GM23338 (cell line): ENCODE data around the gene DPYSL3.

Source experiments
- CREB1 ChIP-seq: fragments of 250-450 bp; sonication (Bioruptor Pico); IDR thresholded peaks from 2 replicates; pipeline ENCODE4 v1.5.0; 2020; ENCODE audit warnings: low read depth, mild to moderate bottlenecking, moderate library complexity
- CTCF ChIP-seq, 2 experiments: fragments of 200-600 bp in 1 of 2; sonication (generic) in 1 of 2; conservative IDR thresholded peaks; 2 replicates each; pipeline versions ENCODE4 v1.5.1 to v1.6.1; 2016 to 2017; ENCODE audit warnings: antibody characterized with exemption in 2 of 2, low read depth in 2 of 2, mild to moderate bottlenecking in 2 of 2, moderate library complexity in 1 of 2
- ETS1 ChIP-seq: IDR thresholded peaks from 2 replicates; pipeline ENCODE4 v1.6.1; 2016; ENCODE audit warnings: antibody characterized with exemption
- EZH2 ChIP-seq: fragments of 200-600 bp; sonication (generic); IDR thresholded peaks from one replicate; pipeline ENCODE4 v1.8.0; 2017; ENCODE audit warnings: antibody characterized with exemption, mild to moderate bottlenecking, low read depth; ENCODE audit not compliant: unreplicated experiment
- EZH2phosphoT487 ChIP-seq: fragments of 200-600 bp; sonication (generic); IDR thresholded peaks from one replicate; pipeline ENCODE4 v1.8.1; 2018; ENCODE audit warnings: antibody characterized with exemption; ENCODE audit not compliant: unreplicated experiment
- JUNB ChIP-seq: IDR thresholded peaks from one replicate; pipeline ENCODE4 v1.6.1; 2016; ENCODE audit warnings: antibody characterized with exemption; ENCODE audit not compliant: unreplicated experiment
- NANOG ChIP-seq: IDR thresholded peaks from 2 replicates; pipeline ENCODE4 v1.6.1; 2016; ENCODE audit warnings: antibody characterized with exemption, borderline replicate concordance
- POLR2AphosphoS5 ChIP-seq: IDR thresholded peaks from 2 replicates; pipeline ENCODE4 v1.6.1; 2016; ENCODE audit warnings: antibody characterized with exemption, low read depth
- REST ChIP-seq: IDR thresholded peaks from one replicate; pipeline ENCODE4 v1.6.1; 2018; ENCODE audit warnings: antibody characterized with exemption; ENCODE audit not compliant: unreplicated experiment
- STAT1 ChIP-seq: IDR thresholded peaks from one replicate; pipeline ENCODE4 v1.6.1; 2016; ENCODE audit warnings: antibody characterized with exemption; ENCODE audit not compliant: unreplicated experiment
- ZNF114 ChIP-seq: fragments of 250-450 bp; sonication (Bioruptor Pico); IDR thresholded peaks from 2 replicates; pipeline ENCODE4 v1.5.0; 2020; ENCODE audit warnings: mild to moderate bottlenecking, moderate library complexity
- ZNF331 ChIP-seq: fragments of 250-450 bp; sonication (Bioruptor Pico); IDR thresholded peaks from 2 replicates; pipeline ENCODE4 v1.5.0; 2020; ENCODE audit warnings: low read depth, mild to moderate bottlenecking, moderate library complexity

GRCh38 chr5:147554261-147554817 is 44.5 kb upstream of the DPYSL3 start:
- TF ChIP-seq CTCF (conservative IDR thresholded peaks at IDR 0.05; ENCODE audit: low read depth in 2 of 2) (no peak), REST (no peak), EZH2 (no peak), ETS1 (no peak), EZH2phosphoT487 (no peak), POLR2AphosphoS5 (no peak), STAT1 (no peak), JUNB (no peak), CREB1 (CRISPR knock-in tag) (no peak), ZNF114 (CRISPR knock-in tag) (no peak), ZNF331 (no peak), NANOG (no peak)
